Spinal cord (tissue), 10 donors: ENCODE data around the gene ATF4. TPM values are rescaled to one million over a fixed set of nuclear protein-coding genes. Genes with fewer than 3 reads are reported as not detected.
A peak's percentile ranks its signal among the peaks of the same experiment; 100 is the strongest.

Experiments
- DNase-seq, 6 donors: peaks; one replicate each; pipeline versions ENCODE4 v3.0.0 to v3.0.0-alpha.2; 2013 to 2015; ENCODE audit warnings: low spot score in 6 of 6, low read depth in 4 of 6
- H3K27ac ChIP-seq: one replicate; pipeline ENCODE4 v1.5.1; 2013; ENCODE audit warnings: low read depth, low read length, control low read depth
- H3K27me3 ChIP-seq: one replicate; pipeline ENCODE4 v1.6.1; 2013; ENCODE audit warnings: low read length; ENCODE audit not compliant: control insufficient read depth, insufficient read depth
- H3K36me3 ChIP-seq: one replicate; pipeline ENCODE4 v1.6.1; 2013; ENCODE audit warnings: low read length; ENCODE audit not compliant: control insufficient read depth, insufficient read depth
- H3K4me1 ChIP-seq: one replicate; pipeline ENCODE4 v1.6.1; 2013; ENCODE audit warnings: low read length; ENCODE audit not compliant: control insufficient read depth, insufficient read depth
- H3K4me3 ChIP-seq: one replicate; pipeline ENCODE4 v1.5.1; 2013; ENCODE audit warnings: low read depth, low read length, control low read depth
- H3K9me3 ChIP-seq: one replicate; pipeline ENCODE4 v1.6.1; 2013; ENCODE audit warnings: low read length; ENCODE audit not compliant: control insufficient read depth, insufficient read depth
- WGBS: methylation state at CpG from one replicate; pipeline ENCODE4 v1.1.5; 2013; ENCODE audit warnings: missing lambda C conversion rate; ENCODE audit not compliant: insufficient coverage; 5-methylcytosine and 5-hydroxymethylcytosine counted together
- polyA plus RNA-seq, 2 donors: library from polyadenylated mRNA; unstranded; fragments of 120-200 nt; gene quantifications; one replicate each; pipeline ENCODE4 v1.2.1, GENCODE V29; 2013; ENCODE audit not compliant: insufficient read length in 2 of 2
- total RNA-seq, 2 donors: library from RNA; depleted of rRNA in 1 of 2; stranded (reverse); fragments of 120-200 nt in 1 of 2; fragments of >200 nt in 1 of 2; gene quantifications; one replicate each; pipeline versions ENCODE4 v1.2.3 to v1.2.4, GENCODE V29; 2013 to 2014
- donor health status: healthy.

ATF4 gene
- total and polyA plus RNA-seq, 4 donors = 72.8 to 268 (median 253) TPM

DNA sequence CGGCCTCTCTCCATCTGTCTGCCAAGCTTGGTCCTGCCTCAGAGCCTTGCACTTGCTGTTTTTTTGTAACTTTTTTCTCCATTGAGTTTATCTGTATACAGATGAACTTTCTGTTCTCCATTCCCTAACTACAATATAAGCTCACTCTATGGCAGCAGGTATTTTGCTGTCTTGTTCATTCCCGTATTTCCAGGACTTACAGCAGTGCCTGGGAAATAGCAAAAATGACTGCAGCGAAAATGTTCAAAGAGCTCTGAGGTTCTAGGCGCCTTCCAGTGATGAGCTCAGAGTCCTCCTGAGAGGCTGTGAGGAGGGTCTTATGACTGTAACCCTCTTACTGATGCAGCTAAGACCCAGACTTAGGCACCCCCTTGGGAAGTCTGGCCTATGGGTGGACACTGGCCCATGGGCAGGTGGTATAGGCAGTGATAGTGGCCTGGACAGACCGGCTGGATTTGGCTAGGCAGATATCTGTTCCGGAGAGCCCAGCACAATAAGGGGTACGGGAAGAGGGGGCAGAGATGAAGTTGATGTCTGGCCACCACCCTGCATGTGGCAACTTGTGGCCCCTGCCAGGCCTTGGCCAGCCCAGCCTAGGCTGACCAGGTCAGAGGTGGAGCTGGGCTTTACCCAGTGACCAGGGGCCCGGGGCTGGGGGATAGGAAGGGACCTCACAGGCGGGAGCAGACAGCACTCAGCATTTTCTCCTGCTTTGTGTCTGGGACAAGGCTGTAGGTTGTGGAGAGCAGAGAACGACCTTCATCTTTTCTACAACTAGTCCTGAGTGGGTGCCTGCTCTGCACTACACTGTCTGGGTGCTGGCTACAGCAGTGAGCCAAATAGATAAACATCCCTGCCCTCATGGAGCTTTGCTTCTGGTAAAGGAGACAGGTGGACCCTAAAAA is 4.6 kb downstream of the ATF4 start:
- DNase-seq = no peak
- Histone ChIP-seq H3K27me3 (no peaks in the 10 kb centered on the region), H3K27ac (no peak overlapping the region), H3K36me3 (peaks cover 90% of the 10 kb centered on the region), H3K4me1 (peaks cover 79% of the 10 kb centered on the region), H3K9me3 (no peaks in the 10 kb centered on the region), H3K4me3 (no peak overlapping the region)
- 89% methylated on average over 6 of the region's 10 CpGs for WGBS

DNA sequence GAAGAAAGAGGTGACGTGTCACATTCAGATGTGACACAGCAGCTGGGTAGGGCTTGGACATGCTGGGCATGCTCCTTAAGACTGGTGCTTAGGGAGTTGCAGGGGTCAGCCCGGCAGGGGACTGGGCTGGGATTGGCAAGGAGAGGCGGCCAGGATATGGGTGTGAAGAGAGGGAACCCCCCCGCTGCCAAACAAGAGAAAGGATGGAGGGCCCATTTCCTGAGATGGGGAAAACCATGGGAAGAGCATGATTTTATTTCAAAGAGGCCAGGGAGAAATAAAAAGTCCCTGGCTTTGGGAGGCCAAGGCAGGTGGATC is 5.3 kb downstream of the ATF4 start:
- Histone ChIP-seq H3K9me3 (no peaks in the 10 kb centered on the region), H3K4me3 (no peak overlapping the region), H3K27me3 (no peaks in the 10 kb centered on the region), H3K27ac (no peak overlapping the region), H3K36me3 (peaks cover 94% of the 10 kb centered on the region), H3K4me1 (peaks cover 83% of the 10 kb centered on the region)
- DNase-seq = no peak
- WGBS = 71% methylated on average over 4 of the region's 4 CpGs

DNA sequence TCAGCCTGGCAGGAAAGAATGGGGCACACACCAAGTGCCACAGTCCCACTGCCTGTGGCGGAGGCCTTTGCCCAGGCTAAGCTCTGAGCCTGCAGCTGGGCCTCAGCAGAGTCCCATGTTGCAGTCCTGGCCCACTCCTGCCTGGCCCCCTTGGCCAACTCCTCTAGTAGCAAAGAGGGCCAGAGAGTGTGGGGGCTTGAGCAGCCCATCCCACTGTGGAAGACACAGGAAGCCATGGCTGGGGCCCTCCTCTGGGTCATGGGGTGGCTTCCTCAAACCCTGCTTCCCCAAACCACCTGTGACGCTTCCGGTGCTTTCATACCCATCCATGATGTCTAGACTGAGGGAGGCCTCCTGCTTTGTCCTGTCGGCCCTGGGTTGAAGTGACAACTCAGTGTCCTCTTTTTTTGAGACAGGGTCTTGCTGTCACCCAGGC is 6.4 kb downstream of the ATF4 start:
- peaks cover 97% of the 10 kb centered on the region for H3K36me3 ChIP-seq
- H3K27ac ChIP-seq = no peak overlapping the region

DNA sequence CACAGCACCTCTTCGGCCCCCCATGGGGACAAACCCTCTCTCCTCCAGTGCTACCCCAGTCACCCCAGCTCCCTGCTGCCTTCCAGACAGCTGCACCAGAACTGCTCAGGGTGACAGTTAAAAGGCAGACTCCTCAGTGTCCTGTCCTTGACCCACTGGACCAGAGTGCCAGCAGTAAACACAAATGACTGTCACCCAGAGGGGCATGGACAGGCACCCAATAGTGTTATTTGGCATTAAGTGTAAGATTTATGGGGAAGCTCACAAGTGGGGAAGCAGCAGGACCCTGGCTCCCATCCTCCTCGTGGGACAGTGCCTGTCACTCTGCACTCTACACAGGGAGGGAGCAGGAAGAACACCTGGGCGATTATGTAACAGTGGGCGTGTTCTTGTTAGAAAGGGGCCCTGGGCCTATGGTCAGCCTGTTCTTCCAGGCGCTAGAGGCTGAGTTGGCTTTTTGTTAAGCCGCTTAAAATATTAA is 7.2 kb downstream of the ATF4 start:
- Histone ChIP-seq H3K36me3 (peaks cover 90% of the 10 kb centered on the region), H3K9me3 (no peaks in the 10 kb centered on the region), H3K27ac (no peak overlapping the region), H3K4me1 (peaks cover 87% of the 10 kb centered on the region), H3K4me3 (no peak overlapping the region), H3K27me3 (no peaks in the 10 kb centered on the region)
- WGBS = 57% methylated on average over 4 of the region's 6 CpGs
- no peak for DNase-seq

More for the DNA sequence above, 6.4 kb downstream of the ATF4 start:
- Histone ChIP-seq H3K4me1 (peaks cover 88% of the 10 kb centered on the region), H3K27me3 (no peaks in the 10 kb centered on the region), H3K9me3 (no peaks in the 10 kb centered on the region), H3K4me3 (no peak overlapping the region)
- WGBS = 69% methylated on average over 4 of the region's 4 CpGs
- DNase-seq = no peak

DNA sequence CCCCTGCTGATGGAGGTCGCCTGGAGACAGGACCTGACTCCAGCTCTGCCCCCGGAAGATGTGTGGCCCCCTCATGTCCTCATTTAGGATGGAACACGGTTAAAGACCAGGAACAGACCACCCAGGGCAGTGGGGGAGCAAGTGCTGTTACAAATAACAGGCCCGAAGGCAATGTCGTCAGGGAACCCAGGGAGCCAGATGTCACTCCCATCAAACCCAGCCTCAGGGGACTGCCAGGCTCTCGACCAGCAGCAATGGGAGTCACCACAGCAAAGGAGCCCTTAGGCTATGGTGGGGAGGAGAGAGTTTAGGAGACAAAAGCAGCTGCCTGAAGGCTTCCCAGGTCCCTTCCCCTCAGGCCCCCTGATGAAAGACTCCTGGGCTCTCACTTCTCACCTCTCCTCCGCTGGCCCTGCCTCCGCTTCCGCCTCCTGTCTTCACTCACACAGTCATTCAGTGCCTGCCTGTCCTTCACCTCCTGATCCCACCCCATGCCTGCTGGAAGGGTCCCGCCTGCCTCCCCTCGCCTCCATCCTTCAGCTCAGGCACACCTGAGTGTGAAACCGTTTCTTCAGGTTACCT is 7.8 kb downstream of the ATF4 start:
- Histone ChIP-seq H3K36me3 (peaks cover 83% of the 10 kb centered on the region), H3K4me3 (no peak overlapping the region), H3K9me3 (no peaks in the 10 kb centered on the region), H3K4me1 (peaks cover 80% of the 10 kb centered on the region), H3K27me3 (no peaks in the 10 kb centered on the region), H3K27ac (no peak overlapping the region)
- WGBS = 66% methylated on average over 9 of the region's 12 CpGs
- no peak for DNase-seq

DNA sequence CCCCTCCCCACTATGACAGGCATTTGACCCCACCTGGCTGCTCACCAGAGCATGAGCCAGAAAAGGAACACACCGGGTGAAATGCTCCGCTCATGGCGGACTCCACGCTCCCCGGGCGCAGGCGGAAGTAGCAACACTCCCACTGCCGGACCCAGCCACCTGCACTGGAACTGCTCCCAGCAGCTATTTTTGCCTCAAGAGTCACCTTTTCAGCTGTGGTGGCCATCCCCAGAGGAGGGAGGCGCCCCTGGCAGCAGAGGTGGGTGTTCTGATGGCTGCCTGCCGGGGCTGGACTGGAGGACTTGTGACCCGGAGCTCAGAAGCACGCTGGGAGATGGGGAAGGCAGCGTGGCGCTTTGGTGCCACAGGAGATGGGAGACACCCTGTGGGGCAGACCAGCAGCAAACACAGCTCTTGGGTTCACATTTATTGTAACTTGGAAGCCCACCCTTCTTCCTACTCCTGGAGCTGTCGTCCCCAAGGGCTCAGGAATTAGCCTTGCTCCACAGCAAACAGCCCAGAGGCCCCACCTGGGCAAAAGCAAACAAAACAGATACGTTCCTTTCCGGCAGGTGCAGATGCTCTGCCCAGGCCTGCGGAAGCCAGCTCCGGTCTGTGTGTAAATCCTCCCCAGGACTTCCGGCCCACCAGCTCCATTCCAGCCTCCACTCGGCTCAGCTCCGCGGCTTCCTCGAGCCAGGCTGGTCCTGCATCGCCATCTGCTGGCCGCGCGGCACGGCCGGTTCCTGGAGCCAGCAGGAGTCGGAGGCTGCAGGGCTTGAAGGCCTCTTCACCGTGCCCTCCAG is 8.5 kb downstream of the ATF4 start:
- Histone ChIP-seq H3K4me1 (peaks cover 73% of the 10 kb centered on the region), H3K9me3 (no peaks in the 10 kb centered on the region), H3K27me3 (no peaks in the 10 kb centered on the region), H3K36me3 (peaks cover 76% of the 10 kb centered on the region), H3K27ac (no peak overlapping the region), H3K4me3 (peak overlapping the region; percentile 5)
- WGBS = 38% methylated on average over 32 of the region's 32 CpGs
- peak; percentile 52 to 95 (median 78) for DNase-seq

DNA sequence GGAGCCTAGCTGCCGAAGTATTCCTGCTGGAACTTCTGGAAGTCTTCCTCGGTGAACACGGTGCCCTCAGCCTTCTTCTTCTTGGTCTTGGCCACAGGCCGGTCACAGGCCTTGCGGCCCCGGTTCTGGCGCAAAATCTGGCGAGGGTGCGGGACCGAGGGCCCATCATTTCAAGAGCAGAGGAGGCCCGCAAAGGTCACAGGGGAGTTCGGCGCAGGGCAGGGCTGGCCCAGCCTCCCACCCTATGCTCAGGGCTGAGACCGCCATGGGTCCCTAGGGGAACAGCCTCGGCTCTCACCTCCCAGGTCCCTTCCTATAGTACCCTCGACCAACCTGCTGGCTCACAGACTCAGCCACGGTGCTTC is 9.1 kb downstream of the ATF4 start:
- Histone ChIP-seq H3K9me3 (no peaks in the 10 kb centered on the region), H3K27ac (no peak overlapping the region), H3K4me3 (peak overlapping the region; percentile 5), H3K4me1 (peaks cover 68% of the 10 kb centered on the region), H3K36me3 (peaks cover 70% of the 10 kb centered on the region), H3K27me3 (no peaks in the 10 kb centered on the region)
- 70% methylated on average over 17 of the region's 17 CpGs for WGBS
- DNase-seq = no peak

DNA sequence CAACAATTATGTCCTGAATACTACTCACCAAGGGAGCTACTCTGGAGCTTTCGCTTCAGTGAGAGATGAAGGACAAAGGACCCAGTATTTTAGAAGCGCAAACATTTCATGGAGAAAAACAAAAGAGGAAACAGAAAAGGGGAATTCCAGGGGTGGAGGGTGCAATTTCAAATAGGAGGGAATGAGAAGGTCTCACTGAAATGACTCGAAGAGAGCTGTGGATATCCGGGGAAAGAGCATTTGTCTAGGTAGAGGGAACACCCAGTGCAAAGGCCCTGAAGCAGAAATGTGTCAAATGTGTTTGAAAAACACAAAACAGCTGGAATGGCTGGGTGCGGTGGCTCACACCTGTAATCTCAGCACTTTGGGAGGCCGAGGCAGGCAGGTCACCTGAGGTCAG is 9.8 kb downstream of the ATF4 start:
- Histone ChIP-seq H3K9me3 (no peaks in the 10 kb centered on the region), H3K4me3 (no peak overlapping the region), H3K36me3 (peaks cover 64% of the 10 kb centered on the region), H3K4me1 (peaks cover 68% of the 10 kb centered on the region), H3K27ac (no peak overlapping the region), H3K27me3 (no peaks in the 10 kb centered on the region)
- no peak for DNase-seq
- WGBS = 89% methylated on average over 6 of the region's 6 CpGs

DNA sequence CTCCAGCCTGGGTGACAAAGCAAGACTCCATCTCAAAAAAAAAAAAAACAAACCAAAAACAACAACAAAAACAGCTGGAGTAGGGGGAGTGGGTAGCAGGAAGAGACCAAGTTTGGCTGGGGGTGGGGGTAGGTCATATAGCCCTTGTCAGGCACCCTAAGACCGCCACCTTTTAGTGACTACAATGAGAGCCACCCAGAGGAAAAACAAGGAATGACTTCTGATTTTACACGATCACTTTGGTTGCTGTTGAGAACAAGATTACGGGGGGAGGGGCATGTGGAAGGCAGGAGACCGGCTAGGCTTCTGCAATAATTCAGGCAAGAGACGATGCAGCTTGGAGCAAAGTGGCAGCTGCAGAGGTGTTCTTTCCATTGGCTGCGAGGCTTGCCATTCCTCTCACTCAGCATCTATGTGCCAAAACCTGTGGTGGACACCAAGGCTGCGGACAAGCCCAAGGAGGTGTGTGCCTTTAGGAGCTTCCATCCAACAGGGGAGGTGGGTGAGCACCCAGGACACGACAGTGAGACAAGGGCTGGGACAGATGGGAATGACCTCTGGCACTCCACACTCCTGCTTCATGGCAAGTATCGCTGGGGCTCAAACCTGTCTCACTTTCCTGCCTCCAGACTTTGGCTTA is 10.4 kb downstream of the ATF4 start:
- no peaks in the 10 kb centered on the region for H3K27me3 ChIP-seq
- 40% methylated on average over 8 of the region's 9 CpGs for WGBS
- H3K36me3 ChIP-seq = peaks cover 57% of the 10 kb centered on the region
- H3K4me3 ChIP-seq = no peak overlapping the region
- no peaks in the 10 kb centered on the region for H3K9me3 ChIP-seq
- DNase-seq = peak in 1 of 6 donors; percentile 57
- no peak overlapping the region for H3K27ac ChIP-seq
- H3K4me1 ChIP-seq = peaks cover 64% of the 10 kb centered on the region
